ENCODE data around the gene ASPHD2.
"Not testable (repeated sequence)": the region's sequence is repeated elsewhere in the genome, so short reads cannot be mapped to it uniquely, and the experiment has no call there.

Gene ASPHD2

GRCh38 chr22:26410386-26410785 is 18.7 kb upstream of the ASPHD2 start:
- in situ Hi-C loops (cut with MboI; ENCODE audit: low pct_unique_long_range_greater_than_20kb, low sequenced_read_pairs), result no loop called here
- no peak for DNase-seq

DNA sequence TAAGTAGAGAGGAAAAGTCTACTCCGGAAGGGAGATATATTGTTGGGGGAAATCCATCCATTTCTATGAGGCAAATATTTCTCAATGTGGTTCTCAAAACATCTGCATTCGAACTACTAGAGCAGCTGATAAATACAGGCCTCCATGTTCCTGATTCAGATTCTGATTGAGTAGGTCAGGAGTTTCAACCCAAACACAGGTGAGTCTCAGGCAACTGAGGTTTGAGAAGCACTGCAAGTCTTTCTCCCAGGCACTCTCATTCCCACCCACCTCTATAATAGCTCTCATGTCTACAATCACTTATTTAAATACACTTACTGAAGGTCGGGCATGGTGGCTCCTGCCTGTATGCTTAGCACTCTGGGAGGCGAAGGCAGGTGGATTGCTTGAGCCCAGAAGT is 14.7 kb upstream of the ASPHD2 start:
- no peak for DNase-seq
- in situ Hi-C loops (cut with MboI; ENCODE audit: low pct_unique_long_range_greater_than_20kb, low sequenced_read_pairs), result no loop called here

DNA sequence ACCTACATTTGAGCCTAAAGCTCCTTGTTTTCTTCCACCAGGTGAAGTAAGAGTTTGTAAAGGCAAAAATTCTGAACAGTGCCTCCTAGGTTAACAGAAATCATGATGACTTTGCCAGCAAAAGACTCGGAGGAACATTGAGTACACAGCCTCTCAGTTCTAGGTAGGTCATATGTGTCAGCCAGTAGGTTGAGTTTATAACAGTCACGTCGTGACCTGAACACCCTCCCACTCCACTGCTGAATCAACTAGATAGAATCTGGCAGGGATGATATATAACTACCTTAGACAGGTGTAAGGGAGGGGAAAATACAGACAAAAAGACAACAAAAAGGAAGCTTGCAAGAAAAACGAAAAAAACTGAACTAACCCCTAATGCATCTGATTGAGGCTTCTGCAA is 12.8 kb upstream of the ASPHD2 start:
- in situ Hi-C loops (cut with MboI; ENCODE audit: low pct_unique_long_range_greater_than_20kb, low sequenced_read_pairs), result no loop called here

DNA sequence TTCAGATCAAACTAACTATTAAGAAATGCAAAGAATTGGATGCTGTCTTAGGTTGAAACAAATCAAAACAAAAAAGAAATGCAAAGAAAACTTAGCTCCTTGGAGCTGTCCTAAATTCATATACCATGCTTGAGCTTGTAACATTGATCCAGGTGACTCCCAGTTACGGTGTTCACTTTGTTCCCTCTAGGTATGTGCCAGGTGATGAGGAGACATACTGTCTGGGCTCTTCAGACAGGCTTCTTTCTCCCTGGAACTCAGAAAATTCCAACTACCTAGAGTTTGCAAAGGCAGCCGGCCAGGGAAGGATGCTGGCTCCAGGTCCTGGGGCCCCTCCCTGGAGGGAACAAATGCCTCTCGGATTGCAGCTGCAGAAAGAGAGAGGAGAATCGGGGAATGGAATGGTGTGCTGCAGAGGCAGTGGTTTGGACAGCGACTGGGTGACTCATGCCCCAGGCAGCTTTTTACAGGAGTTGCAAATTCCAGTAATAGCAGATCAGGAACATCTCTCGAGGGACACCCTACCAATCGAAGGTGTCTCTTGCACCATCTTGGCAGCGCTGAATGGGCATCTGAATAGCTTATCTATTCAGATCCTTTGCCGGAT is 12.3 kb upstream of the ASPHD2 start:
- in situ Hi-C loops (cut with MboI; ENCODE audit: low pct_unique_long_range_greater_than_20kb, low sequenced_read_pairs), result no loop called here
- no peak for DNase-seq

More for the DNA sequence above, 12.8 kb upstream of the ASPHD2 start:
- no peak for DNase-seq

GRCh38 chr22:26417406-26417805 is 11.7 kb upstream of the ASPHD2 start:
- in situ Hi-C loops (cut with MboI; ENCODE audit: low pct_unique_long_range_greater_than_20kb, low sequenced_read_pairs), result no loop called here
- no peak for DNase-seq

DNA sequence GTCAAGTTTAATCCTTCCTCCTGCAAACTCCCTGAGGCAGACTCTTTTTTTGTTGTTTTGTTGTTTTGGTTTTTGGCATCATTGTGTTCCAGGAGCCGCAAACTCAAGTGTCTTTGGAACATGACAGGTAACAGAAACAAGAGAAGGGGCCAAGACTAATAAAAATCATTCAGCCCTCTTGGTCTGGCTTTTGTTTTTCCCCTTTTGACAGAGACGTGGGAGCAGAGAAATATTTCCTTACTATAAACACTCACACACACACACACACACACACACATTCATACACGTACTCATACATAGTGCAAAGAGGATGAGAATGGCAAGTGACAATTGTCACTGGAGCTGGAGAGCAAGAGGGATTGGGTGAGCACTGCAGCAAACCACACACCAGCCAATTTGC is 10.4 kb upstream of the ASPHD2 start:
- in situ Hi-C loops (cut with MboI; ENCODE audit: low pct_unique_long_range_greater_than_20kb, low sequenced_read_pairs), result no loop called here
- no peak for DNase-seq

DNA sequence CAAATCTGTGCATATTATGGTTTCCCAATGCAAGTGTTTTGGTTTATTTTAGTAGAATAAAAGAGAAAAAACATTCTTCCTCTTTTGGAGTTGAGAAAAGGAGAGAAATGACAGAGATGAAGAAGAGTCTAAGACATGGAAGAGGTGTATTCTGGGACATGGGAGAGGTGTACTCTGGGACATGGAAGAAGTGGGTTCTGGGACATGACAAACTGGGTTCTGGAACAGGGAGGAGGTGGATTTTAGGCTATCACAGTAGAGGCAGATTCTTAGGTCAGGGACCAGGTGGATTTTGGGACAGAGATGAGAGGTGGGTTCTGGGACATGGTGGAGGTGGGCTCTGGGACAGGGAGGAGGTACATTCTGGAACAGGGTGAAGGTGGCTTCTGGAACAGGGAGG is 2.1 kb upstream of the ASPHD2 start:
- in situ Hi-C loops (cut with MboI; ENCODE audit: low pct_unique_long_range_greater_than_20kb, low sequenced_read_pairs), result no loop called here
- no peak for DNase-seq

GRCh38 chr22:26429458-26430286 is 612 bp downstream of the ASPHD2 start:
- in situ Hi-C loops (cut with MboI; ENCODE audit: low pct_unique_long_range_greater_than_20kb, low sequenced_read_pairs), result no loop called here
- no peak for DNase-seq

GRCh38 chr22:26430600-26430999 is 1.5 kb downstream of the ASPHD2 start:
- no peak for DNase-seq
- in situ Hi-C loops (cut with MboI; ENCODE audit: low pct_unique_long_range_greater_than_20kb, low sequenced_read_pairs), result no loop called here

- DNase-seq, result no peak
- in situ Hi-C loops (cut with MboI; ENCODE audit: low pct_unique_long_range_greater_than_20kb, low sequenced_read_pairs), result no loop called here
Measured at GRCh38 chr22:26431261-26431995, 2.4 kb downstream of the ASPHD2 start.

DNA sequence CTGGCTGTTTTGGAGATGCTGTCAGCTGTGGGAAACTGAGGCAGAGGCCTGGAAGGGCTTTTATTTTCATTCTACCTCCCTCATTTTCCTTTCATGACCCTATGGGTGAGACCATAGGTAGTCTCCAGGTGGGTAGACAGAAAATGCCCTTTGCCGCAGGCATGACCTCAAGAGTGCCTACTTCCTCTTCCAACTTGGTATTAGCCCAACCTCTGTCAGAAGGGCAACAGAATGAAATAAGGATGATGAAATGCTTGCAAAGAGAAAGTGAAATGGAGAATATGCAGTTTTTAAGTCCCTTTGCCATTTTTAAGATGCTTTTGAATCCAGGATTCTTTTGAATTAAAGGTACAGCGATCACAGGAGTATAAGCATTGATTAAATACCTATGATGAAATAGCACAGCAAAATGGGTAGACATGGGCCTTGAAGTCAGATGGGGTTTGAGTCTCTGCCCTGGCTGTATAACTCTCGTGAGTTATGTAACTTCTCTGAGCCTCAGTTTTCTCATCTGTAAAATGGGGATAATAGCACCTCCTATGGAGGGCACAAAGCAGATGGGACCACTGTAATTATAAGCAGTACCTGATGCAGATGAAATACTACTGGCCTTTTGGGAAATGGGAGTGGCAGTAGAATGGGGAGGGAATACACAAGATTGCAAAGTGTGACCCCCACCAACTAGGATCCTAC is 3.7 kb downstream of the ASPHD2 start:
- in situ Hi-C loops (cut with MboI; ENCODE audit: low pct_unique_long_range_greater_than_20kb, low sequenced_read_pairs), result no loop called here
- peak; percentile 56 for DNase-seq

DNA sequence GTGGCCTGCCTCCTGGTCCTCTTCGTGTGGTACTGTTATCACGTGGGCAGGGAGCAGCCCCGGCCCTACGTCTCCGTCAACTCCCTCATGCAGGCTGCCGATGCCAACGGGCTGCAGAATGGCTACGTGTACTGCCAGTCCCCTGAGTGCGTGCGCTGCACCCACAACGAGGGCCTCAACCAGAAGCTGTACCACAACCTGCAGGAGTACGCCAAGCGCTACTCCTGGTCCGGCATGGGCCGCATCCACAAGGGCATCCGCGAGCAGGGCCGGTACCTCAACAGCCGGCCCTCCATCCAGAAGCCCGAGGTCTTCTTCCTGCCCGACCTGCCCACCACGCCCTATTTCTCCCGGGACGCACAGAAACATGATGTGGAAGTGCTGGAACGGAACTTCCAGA is 4.7 kb downstream of the ASPHD2 start:
- in situ Hi-C loops (cut with MboI; ENCODE audit: low pct_unique_long_range_greater_than_20kb, low sequenced_read_pairs), result no loop called here
- no peak for DNase-seq

- in situ Hi-C loops (cut with MboI; ENCODE audit: low pct_unique_long_range_greater_than_20kb, low sequenced_read_pairs), result no loop called here
- DNase-seq, result peak; percentile 55
Measured at GRCh38 chr22:26435327-26436093, 6.5 kb downstream of the ASPHD2 start.

GRCh38 chr22:26436903-26437515 is 7.9 kb downstream of the ASPHD2 start:
- in situ Hi-C loops (cut with MboI; ENCODE audit: low pct_unique_long_range_greater_than_20kb, low sequenced_read_pairs), result no loop called here

DNA sequence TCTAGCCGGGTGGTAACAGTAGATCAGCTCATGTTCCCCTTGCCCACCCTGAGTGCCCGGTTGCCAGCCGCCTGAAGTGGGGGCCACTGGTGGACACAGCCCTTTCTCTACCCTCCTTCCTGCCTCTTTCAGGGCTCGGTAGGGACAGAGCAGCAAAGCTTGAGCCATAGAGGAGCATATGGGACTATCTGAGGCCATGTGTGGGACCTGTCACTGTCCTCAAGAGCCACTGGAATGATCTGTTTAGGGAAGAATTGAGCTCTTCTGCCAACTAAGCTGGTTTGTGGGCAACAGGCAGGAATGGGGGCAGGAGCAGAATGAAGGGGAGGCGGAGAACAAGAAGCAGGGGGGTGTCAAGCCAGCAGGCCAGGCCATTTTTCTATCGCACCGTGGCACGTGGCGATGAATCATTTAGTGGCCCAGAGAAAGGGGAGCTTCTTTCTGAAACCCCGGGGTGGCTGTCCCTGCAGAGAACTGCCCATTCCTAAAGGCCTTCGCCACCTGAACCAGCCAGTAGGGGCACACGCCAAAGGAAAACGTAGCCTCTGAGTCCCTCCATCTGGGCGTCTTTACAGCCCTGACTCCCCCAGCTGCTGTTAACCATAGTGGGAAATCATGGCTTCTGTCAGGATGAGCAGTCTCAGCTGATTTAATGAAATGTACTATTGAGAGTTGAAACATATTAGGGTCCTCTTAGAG is 8.8 kb downstream of the ASPHD2 start:
- in situ Hi-C loops (cut with MboI; ENCODE audit: low pct_unique_long_range_greater_than_20kb, low sequenced_read_pairs), result no loop called here
- no peak for DNase-seq

More at GRCh38 chr22:26436903-26437515, 7.9 kb downstream of the ASPHD2 start:
- no peak for DNase-seq

GRCh38 chr22:26438776-26439175 is 9.7 kb downstream of the ASPHD2 start:
- DNase-seq; in situ Hi-C loops (cut with MboI; ENCODE audit: low pct_unique_long_range_greater_than_20kb, low sequenced_read_pairs): not testable (repeated sequence)

GRCh38 chr22:26439559-26439958 is 10.5 kb downstream of the ASPHD2 start:
- in situ Hi-C loops (cut with MboI; ENCODE audit: low pct_unique_long_range_greater_than_20kb, low sequenced_read_pairs), result no loop called here
- no peak for DNase-seq

Measured in KBM-7 (cell line).